PC-3 (cell line): Measurements from ENCODE around the gene DAPK1.

Experiments
- CTCF ChIP-seq: fragments of 300-600 bp; sonication (generic); conservative IDR thresholded peaks from 2 replicates; pipeline ENCODE4 v1.5.1; 2017; ENCODE audit warnings: antibody characterized with exemption, low read depth, mild to moderate bottlenecking, low read length
- EZH2 ChIP-seq: fragments of 300-600 bp; sonication (generic); IDR thresholded peaks from one replicate; pipeline ENCODE4 v1.6.1; 2017; ENCODE audit warnings: antibody characterized with exemption, mild to moderate bottlenecking, low read length; ENCODE audit not compliant: unreplicated experiment

GRCh38 chr9:87587864-87588263 lies 90.2 kb downstream of the DAPK1 start:
- TF ChIP-seq CTCF (no peak), EZH2 (no peak)
